CD4-positive, alpha-beta T cell treated with Interleukin-6 at 100 ng/mL for 8 hours (primary cell): ENCODE measurements around the gene PAIP1.
"Not testable (repeated sequence)": the region's sequence is repeated elsewhere in the genome, so short reads cannot be mapped to it uniquely, and the experiment has no call there.

ENCODE experiments used
- DNase-seq: peaks from one replicate; pipeline ENCODE4 v3.0.0-alpha.2; 2020; ENCODE audit warnings: mixed read lengths, low spot score

PAIP1 gene

GRCh38 chr5:43556857-43557542 is at the start of gene PAIP1:
TSS of gene PAIP1 (minus strand) at chr5:43557077. CDS start at chr5:43556846, 231 bp downstream.
- peak; percentile 78 for DNase-seq

- no peak for DNase-seq
These were observed 49.5 kb upstream of the PAIP1 start for GRCh38 chr5:43606351-43606750.

- DNase-seq, result no peak
These were observed 47.8 kb upstream of the PAIP1 start for GRCh38 chr5:43604699-43605098.

GRCh38 chr5:43603344-43604217 is 46.7 kb upstream of the PAIP1 start:
- peak; percentile 70 for DNase-seq

GRCh38 chr5:43602461-43603343 is 45.8 kb upstream of the PAIP1 start, which contains the start of gene NNT:
TSS of gene NNT (plus strand) at chr5:43603180. CDS start at chr5:43609196, 6,016 bp downstream.
- DNase-seq, result peak; percentile 69

GRCh38 chr5:43601454-43602260 is 44.8 kb upstream of the PAIP1 start:
- no peak for DNase-seq

GRCh38 chr5:43598927-43599326 is 42.0 kb upstream of the PAIP1 start:
- DNase-seq, result not testable (repeated sequence)

- DNase-seq, result no peak
These were observed 35.5 kb upstream of the PAIP1 start for GRCh38 chr5:43592363-43592762.

- no peak for DNase-seq
These were observed 33.8 kb upstream of the PAIP1 start for GRCh38 chr5:43590700-43591099.

- DNase-seq, result no peak
These were observed 32.4 kb upstream of the PAIP1 start for GRCh38 chr5:43589310-43589709.

GRCh38 chr5:43588842-43589241 is 32.0 kb upstream of the PAIP1 start:
- no peak for DNase-seq

GRCh38 chr5:43584166-43584699 is 27.4 kb upstream of the PAIP1 start:
- DNase-seq, result no peak

GRCh38 chr5:43583724-43584123 is 26.8 kb upstream of the PAIP1 start:
- no peak for DNase-seq

- no peak for DNase-seq
These were observed 25.5 kb upstream of the PAIP1 start for GRCh38 chr5:43582082-43583005.

GRCh38 chr5:43581398-43581797 is 24.5 kb upstream of the PAIP1 start:
- DNase-seq, result no peak

GRCh38 chr5:43580402-43581210 is 23.7 kb upstream of the PAIP1 start:
- DNase-seq, result not testable (repeated sequence)

GRCh38 chr5:43573058-43573457 is 16.2 kb upstream of the PAIP1 start:
- DNase-seq, result no peak

- no peak for DNase-seq
These were observed 15.5 kb upstream of the PAIP1 start for GRCh38 chr5:43572357-43572756.

- DNase-seq, result no peak
These were observed 14.4 kb upstream of the PAIP1 start for GRCh38 chr5:43571237-43571636.
